ENCODE results near the gene G6PC2. TPM values are rescaled to one million over a fixed set of nuclear protein-coding genes. Genes with fewer than 3 reads are reported as not detected.
"Not testable (repeated sequence)": the region's sequence is repeated elsewhere in the genome, so short reads cannot be mapped to it uniquely, and the experiment has no call there.

The G6PC2 gene
- total RNA-seq, 1 donor from 2014 or later: 0.24 TPM

DNA sequence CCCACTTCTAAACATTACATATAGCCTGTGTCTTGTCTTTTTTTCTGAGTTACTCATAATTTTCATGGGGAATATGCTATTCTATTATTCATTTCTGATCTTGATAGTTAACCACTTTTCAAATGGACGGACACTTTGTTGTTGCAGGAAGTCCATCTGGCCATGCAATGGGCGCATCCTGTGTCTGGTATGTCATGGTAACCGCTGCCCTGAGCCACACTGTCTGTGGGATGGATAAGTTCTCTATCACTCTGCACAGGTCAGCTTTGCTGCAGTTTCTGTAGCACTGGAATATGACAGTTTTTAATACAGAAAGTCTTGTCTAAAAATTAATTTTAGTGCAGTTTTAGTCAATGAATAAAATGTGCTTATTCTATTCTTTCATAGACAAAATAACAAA, 3.3 kb downstream of the G6PC2 start:
- DNase-seq (ENCODE audit: low spot score): no peak

- DNase-seq (ENCODE audit: low spot score): no peak
Measured at GRCh38 chr2:168907940-168908662, 7.0 kb downstream of the G6PC2 start.

GRCh38 chr2:168910330-168910729, 9.2 kb downstream of the G6PC2 start:
- DNase-seq (ENCODE audit: low spot score): no peak

DNA sequence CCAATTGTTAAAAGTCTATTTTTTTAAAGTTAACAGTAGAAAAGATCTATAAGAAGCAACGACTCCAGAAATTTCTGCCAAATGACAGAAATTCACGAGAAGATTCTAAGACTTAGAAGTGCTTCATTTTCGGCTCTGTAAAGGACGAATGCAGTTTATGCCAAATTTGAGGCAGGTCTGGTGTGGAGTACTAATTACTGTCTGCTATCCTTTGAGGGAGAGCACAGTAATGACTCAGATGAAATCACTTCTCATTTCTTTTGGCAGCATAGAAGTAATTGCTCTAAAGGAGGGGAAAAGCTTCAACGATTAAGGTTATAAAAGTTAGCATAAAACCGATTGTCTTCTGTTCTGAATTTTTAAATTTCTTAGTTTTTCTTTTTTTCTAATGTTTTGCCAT, 11.4 kb downstream of the G6PC2 start:
- no peak for DNase-seq (ENCODE audit: low spot score)

DNA sequence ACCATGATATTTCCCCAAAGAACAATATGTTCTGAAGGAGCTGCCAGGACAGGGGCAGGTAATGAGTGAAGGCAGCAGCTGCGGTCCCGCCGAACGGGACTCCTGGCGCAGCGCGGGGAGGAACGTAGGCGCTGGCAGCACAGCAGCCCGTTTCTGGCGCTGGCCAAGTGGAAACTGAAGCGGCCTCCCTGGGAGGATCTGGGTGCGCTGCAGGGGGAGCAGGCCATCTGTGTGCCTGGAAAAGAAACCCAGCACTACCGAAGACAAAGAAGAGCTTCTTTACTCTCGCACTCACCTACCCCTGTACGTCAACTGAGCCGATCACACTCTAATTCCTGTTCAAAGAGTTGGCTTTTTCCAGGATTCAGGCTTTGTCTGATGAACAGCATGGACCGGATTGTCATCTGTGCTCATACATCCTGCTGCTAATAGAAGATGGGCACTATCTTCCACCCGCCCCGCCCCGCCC, 11.8 kb downstream of the G6PC2 start:
- DNase-seq (ENCODE audit: low spot score): peak; percentile 22

DNA sequence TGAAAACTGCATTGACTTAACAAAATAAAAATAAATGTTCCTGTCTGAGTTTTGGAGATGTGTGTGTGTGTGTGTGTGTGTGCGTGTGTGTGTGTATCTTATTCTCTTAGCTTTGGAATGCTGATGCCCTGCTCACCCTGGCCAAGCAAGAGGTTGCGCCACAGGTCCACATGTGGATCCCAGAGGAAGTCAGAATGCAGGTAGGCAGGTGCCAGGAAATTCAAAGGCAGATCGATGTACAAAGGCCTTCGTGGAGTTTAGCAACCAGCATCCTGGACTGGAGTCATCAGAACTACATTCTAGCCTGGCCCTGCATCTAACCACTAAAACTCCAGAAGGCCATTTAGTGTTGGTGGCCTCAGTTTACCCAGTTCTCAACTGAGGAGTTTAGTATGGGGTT, 12.4 kb downstream of the G6PC2 start:
- no peak for DNase-seq (ENCODE audit: low spot score)

GRCh38 chr2:168915441-168916330, 14.6 kb downstream of the G6PC2 start:
- DNase-seq (ENCODE audit: low spot score): no peak

- no peak for DNase-seq (ENCODE audit: low spot score)
Measured at GRCh38 chr2:168916331-168916675, 15.2 kb downstream of the G6PC2 start.

DNA sequence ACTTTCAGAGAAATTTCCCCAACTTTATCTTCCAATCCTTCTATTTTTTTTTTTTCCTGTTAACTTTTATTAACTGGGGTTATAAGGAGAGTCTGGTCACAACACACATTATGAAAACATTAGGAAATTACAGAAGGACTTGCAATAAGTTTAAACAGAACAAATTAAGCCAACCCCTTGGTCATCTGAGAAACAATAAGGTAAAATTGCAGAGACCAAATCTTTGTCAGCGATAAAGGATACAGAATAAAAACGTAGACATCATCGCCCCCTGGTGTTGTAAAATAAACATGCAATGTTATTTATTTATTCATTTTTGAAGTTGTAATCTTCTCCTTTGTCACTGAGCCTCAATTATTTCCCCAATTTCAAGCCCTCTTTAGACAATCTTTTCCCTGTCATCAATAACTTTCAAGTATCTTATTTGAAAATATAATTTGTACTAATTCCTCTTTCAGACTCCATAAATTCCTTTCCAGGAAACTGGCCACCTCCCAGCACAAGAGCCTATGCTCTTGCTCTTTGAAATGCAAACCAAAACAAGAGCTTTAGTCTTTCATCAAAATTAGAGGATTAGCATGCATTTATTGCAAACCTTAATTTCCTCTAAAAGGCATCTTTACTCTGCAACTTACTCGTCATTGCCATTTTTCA, 19.5 kb downstream of the G6PC2 start:
- peak; percentile 15 for DNase-seq (ENCODE audit: low spot score)

- no peak for DNase-seq (ENCODE audit: low spot score)
Measured at GRCh38 chr2:168926621-168927386, 25.7 kb downstream of the G6PC2 start.

- DNase-seq (ENCODE audit: low spot score): no peak
Measured at GRCh38 chr2:168928113-168928831, 27.2 kb downstream of the G6PC2 start.

- DNase-seq (ENCODE audit: low spot score): no peak
Measured at GRCh38 chr2:168929031-168929430, 27.9 kb downstream of the G6PC2 start.

GRCh38 chr2:168930242-168930641, 29.2 kb downstream of the G6PC2 start:
- DNase-seq (ENCODE audit: low spot score): no peak

DNA sequence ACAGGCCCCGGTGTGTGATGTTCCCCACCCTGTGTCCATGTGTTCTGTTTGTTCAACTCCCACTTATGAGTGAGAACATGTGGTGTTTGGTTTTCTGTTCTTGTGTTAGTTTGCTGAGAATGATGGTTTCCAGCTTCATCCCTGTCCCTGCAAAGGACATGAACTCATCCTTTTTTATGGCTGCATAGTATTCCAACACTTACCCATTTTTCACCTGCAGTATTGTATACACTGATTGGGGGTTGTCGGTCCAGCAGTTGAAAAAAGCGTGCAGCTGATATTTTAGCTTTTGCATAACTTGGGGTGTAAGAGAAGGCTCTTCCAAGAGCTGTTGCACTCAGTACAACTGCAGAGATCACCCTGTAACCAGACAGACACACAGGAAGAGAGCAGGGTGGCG, 31.1 kb downstream of the G6PC2 start:
- not testable (repeated sequence) for DNase-seq (ENCODE audit: low spot score)

GRCh38 chr2:168934826-168935225, 33.7 kb downstream of the G6PC2 start:
- no peak for DNase-seq (ENCODE audit: low spot score)

DNA sequence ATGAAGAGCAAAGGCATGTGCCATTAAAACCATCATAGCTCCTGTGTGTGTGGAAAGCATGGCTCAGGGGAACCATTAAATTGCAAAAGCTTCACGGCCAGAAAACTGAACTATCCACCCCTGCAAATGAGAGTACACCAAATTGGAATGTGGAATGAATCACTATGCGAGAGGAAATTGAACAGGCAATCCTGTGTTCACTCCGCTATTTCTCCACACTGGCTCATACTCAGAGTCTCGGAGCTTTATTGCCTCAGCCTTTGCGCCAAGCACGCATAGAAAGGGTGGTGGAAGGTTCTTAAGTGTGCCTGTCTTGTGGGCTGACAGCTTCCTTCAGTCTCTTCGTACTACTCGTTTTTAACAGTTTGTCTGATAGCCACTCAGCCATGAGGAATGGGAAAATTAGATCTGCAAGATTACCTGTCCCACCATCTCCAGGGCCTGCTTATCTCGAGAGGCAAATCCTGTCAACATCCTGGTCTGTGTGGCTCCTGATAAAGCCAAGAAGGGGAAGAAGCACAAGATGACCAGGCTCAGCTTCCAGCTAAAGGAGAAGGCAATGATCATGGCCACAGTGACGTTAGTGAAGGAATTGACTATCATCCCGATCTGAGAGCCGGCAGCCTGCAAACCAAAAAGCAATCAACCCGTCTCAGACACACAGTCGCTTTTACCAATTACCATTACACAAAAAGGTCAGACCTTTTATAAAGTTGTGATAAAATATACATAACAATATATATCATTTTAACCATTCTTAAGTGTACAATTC, 34.9 kb downstream of the G6PC2 start:
- DNase-seq (ENCODE audit: low spot score): no peak

GRCh38 chr2:168939061-168939460, 38.0 kb downstream of the G6PC2 start:
- DNase-seq (ENCODE audit: low spot score): no peak

DNA sequence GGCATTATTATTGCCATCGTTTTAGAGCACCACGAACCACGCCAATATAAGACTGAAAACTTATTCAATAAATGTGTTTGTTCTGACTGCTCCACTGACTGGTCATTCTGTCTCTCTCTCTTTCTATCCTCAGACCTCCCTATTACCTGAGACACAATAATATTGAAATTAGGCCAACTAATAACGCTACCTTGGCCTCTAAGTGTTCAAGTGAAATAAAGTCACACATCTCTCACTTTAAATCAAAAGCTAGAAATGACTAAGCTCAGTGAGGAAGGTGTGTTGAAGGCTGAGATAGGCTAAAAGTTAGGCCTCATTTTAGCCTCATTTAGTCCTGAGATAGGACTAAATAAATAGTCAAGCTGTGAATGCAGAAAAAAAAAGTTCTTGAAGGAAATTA, 38.8 kb downstream of the G6PC2 start:
- DNase-seq (ENCODE audit: low spot score): no peak

DNA sequence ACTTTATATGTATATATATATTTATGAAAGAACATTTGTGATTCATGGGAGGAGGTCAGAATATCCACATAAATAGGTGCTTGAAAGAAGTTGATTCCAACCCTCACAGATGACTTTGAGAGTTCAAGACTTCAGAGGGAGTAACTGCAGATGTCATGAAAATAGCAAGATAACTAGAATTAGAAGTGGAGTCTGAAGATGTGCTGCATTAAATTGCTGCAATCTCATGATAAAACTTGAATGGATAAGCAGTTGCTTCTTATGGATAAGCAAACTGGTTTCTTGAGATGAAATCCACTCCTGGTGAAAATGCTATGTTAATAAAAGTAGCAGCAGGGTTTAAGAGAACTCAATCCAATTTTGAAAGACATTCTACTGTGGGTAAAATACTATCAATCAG, 40.2 kb downstream of the G6PC2 start:
- DNase-seq (ENCODE audit: low spot score): no peak

GRCh38 chr2:168944065-168944464, 43.0 kb downstream of the G6PC2 start:
- no peak for DNase-seq (ENCODE audit: low spot score)
